ENCODE data around the gene PSKH1.
"Not testable (repeated sequence)": the region's sequence is repeated elsewhere in the genome, so short reads cannot be mapped to it uniquely, and the experiment has no call there.

The PSKH1 gene

DNA sequence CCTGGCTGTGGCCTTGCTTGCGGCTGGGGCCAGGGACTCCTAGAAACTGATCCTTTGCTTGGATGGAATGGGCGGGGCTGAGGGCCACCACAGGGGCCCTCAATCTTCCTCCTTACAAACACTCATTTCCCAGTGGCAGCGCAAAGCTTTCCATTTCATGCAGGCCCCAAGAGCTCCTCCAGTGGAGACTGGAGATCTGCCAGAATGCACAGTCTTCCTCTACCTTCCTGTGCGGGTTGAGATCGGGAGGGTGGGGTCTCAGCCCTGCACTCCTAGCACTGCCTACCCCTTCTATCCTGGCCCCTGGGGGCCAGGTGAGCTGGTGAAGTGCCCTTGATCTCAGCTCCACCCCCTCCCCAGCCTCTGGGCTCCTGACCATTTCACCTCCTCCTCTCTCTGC is 6.7 kb upstream of the PSKH1 start:
- DNase-seq (ENCODE audit: low spot score), result no peak

DNA sequence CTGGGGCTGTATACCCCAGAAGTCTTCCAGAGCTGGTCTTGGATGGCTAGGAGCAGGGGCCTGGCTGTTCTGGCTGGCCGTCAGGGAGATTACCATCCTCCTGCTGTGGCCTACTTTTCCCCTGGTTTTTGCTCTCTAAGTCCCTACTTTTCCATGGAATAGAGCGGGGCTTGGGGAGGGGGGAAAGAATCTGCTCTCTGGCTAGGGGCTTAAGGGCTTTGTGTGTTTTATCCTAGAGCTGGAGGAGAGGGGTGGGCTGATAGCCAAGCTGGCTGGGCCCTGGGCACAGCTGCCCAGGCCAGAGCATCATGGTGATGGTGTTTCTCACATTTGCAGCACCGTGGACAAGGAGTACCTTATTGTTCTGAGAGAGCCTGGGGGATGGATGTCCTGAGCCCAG is 4.7 kb upstream of the PSKH1 start:
- no peak for DNase-seq (ENCODE audit: low spot score)

DNA sequence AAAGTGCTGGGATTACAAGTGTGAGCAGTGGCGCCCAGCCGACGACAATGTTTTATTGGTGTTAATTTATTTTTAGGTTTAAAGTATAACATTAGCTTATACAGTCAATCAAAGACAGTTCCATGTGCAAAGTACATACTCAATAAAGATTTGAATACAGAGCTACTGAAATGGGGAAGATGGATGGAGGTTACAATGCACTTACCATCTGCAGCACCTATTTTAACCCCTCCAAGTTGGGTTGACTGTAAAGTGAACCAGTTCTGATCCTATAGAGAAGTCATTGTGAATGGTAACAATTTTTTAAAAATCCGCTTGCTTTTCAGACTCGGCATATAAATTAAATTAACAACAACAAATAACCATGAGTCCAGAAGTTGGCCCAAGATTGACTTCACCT is 679 bp upstream of the PSKH1 start:
- no peak for DNase-seq (ENCODE audit: low spot score)

DNA sequence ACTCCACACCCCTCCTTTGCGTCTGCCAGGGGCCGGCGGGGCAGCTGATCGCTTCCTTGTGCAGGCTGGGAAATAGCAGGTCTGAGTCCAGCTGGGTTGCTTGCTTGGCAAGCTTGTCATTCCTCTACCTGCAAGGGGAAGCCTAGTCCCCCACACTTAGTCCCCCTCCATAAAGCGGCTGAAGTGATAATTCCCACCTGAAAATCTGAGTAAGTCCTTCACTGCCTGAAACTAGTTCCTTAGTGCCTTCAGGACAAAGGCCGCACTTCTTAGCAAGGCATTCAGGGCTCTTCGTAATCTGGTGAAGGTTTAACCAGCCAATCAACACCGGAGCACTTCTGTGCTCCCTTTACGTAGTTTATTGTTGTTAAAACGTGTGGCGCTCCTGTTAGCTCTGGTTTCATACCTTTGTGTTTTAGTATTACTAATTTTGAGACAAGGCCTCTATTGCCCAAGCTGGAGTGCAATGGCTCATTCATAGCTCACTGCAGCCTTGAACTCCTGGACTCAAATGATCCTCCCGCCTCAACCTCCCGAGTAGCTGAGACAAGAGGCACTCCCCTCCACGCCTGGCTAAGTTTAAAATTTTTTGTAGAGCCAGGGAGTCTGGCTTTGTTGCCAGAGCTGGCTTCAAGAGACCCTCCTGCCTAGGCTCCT is 817 bp downstream of the PSKH1 start:
- no peak for DNase-seq (ENCODE audit: low spot score)

DNA sequence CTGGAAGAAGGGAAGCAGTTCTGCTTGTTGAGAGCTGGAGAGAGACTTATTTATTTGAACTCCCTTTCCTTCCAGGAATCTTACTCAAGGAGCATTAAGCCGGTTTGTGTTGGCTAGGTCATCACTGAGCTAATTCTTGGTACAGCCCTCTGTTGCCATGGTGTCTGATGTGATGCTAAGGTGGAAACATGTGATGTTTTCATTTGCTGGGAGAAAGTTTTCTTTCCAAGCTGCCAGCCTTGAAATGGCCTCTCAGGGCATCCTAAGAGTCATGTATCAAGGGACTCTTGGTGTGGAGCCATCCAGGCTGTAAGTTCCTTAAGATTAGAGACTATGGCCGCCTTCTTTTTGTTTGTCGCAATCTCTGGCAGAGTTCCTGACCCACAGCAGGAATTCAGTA is 4.2 kb downstream of the PSKH1 start:
- DNase-seq (ENCODE audit: low spot score), result no peak

DNA sequence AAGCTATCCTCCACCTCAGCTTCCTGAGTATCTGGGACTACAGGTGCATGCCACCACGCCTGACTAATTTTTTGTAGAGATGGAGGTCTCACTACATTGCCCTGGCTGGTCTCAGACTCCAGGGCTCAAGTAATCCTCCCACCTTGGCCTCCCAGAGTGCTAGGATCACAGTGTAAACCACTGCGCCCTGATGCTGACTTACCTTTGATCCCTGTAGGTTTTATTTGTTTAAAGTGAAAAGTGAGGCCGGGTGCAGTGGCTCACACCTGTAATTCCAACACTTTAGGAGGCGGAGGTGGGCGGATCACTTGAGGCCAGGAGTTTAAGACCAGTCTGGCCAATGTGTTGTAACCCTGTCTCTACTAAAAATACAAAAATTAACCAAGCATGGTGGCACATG is 8.7 kb downstream of the PSKH1 start:
- no peak for DNase-seq (ENCODE audit: low spot score)

DNA sequence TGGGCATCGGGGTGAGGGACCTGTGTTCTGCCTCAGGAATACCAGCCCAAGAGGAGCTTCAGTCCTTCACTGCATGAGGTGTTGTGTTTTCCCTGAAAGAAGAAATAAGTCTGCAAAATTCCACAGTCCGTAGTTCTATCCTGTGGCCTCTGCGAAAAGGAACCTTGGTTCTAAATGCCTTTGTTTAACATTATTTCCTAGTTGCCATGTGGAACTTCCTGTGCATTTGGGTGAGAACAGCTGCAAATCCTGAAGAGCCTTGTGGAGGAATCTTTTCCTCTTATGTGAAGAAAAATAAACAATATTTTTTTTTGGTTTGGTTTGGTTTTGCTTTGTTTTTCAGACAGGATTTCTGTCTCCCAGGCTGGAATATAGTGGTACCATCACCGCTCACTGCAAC is 9.8 kb downstream of the PSKH1 start:
- no peak for DNase-seq (ENCODE audit: low spot score)

DNA sequence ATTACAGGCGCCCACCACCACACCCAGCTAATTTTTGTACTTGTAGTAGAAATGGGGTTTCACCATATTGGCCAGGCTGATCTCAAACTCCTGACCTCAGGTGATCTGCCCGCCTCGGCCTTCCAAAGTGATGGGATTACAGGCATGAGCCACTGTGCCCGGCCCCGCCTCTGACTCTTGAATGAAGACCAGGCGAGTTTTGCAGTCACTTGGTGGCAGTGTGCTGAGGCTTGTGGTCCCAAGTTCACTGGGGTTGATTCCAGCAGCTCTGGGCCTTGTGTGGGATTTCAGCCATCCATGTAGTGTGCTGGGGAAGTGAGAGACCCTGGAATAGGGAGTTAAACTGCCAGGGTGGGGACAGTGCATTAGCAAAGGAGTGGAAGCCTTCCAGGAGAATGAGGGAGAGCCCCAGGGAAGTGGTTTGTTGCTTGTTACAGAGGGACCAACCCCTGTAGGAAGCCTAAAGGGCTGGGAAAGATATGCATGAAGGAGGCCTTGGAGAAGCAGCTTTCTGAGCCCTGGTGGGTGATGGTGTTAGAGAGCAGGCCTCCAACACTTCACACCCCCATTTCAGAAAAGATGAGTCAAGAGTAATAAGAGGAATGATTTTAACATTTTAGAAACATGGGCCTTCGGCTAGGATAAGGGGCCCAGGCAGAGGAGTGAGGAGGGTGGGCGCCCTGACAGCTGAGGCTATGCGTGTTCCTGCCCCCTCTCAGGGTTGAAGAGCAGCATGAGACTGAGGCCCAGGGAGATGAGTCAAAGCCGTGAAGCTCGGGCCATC is 14.5 kb downstream of the PSKH1 start:
- DNase-seq (ENCODE audit: low spot score), result no peak

DNA sequence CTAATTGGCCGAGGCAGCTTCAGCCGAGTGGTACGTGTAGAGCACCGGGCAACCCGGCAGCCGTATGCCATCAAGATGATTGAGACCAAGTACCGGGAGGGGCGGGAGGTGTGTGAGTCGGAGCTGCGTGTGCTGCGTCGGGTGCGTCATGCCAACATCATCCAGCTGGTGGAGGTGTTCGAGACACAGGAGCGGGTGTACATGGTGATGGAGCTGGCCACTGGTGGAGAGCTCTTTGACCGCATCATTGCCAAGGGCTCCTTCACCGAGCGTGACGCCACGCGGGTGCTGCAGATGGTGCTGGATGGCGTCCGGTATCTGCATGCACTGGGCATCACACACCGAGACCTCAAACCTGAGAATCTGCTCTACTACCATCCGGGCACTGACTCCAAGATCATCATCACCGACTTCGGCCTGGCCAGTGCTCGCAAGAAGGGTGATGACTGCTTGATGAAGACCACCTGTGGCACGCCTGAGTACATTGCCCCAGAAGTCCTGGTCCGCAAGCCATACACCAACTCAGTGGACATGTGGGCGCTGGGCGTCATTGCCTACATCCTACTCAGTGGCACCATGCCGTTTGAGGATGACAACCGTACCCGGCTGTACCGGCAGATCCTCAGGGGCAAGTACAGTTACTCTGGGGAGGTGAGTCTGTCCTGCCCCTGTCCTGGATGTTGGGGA is 16.1 kb downstream of the PSKH1 start:
- no peak for DNase-seq (ENCODE audit: low spot score)

DNA sequence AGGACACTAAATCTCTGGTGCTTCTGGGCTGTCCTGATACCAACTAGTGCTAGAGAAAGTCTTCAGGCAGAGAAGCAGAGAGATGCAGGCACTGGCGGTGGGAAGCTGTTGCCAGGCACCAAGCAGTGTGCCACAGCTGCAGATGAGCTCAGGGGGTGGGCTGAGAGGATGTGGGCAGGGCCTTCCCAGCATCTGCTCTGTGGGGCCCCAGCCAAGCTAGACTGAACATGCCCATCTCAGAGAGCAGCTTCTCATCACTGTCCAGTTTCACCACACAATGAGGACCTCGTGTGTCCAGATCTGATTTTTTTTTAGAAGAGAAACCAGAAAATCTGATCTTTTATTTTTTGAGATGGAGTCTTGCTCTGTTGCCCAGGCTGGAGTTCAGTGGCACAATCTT is 17.1 kb downstream of the PSKH1 start:
- no peak for DNase-seq (ENCODE audit: low spot score)

DNA sequence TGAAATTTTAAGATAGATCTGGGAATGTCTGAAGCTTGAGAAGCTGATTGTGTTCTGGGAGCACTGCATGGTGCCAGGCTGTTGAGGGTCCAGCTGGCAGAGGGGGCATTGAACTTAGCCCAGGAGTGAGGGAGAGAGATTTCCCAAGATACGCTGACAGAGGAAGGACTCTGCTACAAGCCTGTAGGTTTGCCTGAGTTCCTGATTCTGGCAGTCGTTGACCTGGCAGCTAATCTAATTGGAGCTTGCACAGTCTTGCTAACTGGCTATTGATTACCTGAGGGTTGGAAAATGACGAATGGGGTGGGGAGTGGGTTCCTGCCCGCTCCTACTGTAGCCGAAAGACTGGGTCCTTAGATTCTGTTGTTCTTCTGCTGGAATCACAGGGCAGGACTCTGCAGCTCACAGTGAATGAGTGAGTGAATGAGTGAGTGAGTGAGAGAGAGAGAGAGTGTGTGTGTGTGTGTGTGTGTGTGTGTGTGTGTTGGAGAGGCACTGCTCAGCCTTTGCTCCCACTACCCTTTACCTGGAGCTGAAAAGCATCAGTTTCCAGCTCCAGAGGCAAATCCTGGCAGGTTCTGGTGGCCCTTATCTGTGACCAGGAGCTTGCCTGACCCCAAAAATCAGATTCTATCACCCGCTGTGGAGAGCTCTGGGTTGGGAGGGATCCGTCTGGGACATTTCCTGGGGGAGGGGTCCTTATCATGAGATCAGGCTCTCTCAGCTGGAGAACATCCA is 21.9 kb downstream of the PSKH1 start:
- DNase-seq (ENCODE audit: low spot score), result no peak

DNA sequence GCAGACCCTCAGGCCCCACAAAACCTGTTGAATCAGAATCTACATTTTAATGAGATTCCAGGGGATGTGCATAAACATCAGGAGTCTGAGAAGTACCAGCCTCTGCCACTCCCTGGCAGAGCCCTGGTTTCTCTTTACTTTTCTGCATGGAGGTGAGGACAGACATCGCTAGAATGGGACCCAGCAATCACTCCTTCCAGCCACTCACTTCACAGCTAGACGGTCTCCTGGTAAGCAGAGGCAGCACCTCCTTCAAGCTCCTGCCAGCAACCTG is 22.4 kb downstream of the PSKH1 start:
- not testable (repeated sequence) for DNase-seq (ENCODE audit: low spot score)

DNA sequence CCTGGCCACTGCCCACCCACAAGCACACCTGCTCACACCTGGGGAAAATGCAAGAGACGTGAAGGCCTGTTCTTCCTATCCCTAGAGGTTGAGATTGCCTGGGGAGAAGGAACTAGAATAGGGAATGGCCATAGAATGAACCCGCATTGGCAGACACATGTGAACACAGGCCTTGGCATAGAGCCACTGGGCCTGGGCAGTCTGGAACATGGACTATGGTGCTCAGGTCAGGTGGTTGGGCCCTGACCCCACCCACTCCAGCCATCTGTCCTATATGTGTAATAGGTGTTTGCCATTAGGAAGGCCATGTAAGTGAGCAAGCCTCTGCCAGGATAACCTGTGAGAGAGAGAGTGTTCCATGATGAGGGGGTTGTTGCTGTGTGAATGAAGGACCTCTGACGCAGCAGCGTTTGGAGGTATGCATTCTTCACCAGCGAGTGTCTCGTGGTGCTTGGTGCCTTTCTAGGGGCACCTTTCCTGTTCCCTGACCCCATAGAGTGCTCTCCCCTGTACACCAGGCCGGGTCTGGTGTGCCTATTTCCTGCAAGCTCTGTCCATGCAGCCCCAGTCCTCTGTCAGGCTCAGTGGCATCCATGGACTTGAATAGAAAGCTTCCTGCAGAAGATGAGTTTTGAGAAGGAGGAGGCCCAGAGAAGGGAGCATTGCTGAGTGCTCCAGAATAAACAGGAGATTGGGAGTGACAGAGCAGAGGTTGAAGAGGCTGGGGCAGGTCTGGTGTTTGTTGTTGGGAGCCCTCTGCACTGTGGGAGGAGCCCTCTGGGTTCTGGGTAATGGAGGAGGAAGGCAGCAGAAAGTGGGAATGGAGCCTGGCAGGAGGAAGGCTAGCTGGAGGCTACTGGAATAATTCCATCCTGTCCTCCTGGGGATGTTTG is 23.0 kb downstream of the PSKH1 start:
- DNase-seq (ENCODE audit: low spot score), result no peak

DNA sequence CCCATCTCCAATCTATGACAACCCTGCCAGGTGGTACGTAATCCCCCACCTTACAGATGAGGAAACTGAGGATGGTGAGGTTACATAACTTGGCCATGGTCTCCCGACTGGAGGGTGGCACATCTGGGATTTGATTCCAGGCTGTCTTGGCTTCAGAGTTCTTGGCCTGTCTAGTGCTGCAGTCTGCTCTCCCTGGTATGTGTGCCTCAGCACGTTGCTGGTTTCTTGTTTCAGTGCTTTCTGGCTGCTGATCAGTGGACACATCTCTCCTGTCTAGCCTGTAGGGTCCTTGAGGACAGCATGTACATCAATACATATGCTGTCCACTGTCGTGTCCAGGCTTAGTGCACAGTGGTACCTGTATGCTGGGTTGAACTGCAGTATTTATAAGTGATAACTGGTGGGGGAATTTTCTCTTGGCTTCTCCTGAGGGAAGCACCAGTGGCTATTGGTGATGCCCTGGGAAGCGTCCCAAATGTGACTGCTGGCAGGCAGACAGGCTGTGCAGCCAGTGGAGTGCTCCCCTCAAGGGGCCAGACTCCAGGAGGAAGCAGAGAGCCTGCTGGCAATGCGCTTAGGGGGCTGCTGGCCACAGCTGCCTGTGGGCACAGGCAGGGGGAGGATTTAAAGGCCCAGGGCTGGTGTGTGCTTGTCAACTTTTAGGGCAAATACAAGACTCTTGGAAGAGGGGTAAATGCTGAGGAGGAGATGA is 24.2 kb downstream of the PSKH1 start:
- no peak for DNase-seq (ENCODE audit: low spot score)

DNA sequence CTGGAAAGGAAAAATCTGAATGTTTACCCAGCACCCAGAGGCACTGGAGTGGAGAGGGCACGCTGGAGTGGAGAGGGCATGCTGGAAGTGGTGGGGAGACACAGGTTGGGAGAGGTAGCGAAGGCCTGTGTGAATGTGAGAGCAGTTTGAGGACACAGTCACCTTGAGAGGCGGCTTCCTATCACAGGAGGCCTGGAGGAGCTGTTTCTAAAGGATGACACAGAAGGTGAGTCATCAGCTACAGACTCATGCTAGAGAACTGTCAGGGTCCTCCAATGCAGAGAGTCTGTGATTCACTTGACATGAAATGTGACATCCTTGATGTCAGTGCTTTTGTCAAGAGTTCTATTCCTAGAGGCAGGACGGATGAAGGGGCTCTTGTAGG is 24.8 kb downstream of the PSKH1 start:
- peak; percentile 91 for DNase-seq (ENCODE audit: low spot score)

DNA sequence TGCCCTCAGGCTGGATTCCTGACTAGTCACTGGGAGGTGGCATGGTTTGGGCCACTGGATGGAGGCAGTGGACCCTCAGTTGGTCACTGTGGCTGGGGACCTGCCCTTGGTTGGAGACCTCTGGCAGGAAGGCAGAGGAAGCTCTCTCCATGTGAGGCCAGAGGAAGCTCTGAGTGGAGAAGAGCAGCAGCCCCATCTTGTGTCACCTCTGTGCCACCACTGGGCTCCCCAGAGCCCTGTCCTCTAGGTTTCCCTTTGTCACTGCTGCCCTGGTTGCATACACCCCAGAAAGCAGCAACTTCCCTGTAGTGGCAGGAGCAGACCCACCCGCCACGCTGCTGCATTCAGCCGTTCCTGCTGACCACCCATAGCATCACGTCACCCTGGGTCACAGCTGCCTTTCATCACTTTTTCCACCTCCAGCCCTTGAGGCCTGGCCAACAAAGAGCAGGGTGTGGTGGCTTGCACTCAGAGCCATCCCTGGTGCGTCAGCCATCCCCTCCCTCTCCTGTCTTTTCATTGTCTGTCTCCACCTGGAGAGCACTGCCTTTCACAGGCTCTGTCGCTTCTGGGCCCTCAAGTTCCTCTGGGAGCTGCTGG is 26.7 kb downstream of the PSKH1 start:
- DNase-seq (ENCODE audit: low spot score), result no peak

DNA sequence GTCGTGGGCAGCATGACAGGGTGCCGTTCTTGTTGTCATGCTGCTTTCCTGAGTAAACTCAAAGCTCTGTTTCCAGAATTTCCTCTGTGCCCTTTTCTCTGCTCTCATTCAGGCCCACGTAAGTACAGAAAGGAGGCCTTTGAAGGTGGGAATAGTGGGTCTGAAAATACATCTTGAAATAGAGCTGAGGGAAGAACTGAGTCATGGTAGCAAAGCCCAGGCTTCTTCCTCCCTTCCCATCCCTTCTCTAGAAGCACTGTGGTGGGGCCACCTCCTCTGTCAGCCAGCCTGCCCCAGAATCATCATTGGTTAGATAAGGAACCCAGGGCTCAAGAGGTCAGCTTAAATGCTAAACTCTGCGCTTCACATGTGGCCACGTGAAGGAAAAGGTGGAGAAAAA is 29.2 kb downstream of the PSKH1 start:
- DNase-seq (ENCODE audit: low spot score), result no peak

DNA sequence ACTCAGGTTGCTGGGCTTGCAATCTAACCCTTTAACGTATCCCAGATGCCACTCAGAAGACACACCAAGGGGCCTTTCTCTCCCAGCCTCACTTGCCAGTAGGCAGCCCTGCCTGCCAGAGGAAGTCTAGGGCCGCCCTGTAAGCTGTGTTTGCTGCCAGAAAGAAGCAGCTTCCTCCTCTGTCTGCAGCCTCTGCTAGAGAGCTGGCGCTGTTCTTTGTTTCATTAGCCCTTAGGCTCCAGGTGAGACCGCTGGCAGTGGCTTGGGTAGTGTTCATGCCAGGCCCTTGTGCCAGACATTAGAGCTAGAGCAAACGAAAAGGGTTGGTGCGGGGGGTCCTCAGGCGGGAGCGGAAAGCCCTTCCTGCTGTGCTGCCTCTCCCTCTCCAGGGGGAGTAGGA is 29.7 kb downstream of the PSKH1 start:
- DNase-seq (ENCODE audit: low spot score), result no peak

DNA sequence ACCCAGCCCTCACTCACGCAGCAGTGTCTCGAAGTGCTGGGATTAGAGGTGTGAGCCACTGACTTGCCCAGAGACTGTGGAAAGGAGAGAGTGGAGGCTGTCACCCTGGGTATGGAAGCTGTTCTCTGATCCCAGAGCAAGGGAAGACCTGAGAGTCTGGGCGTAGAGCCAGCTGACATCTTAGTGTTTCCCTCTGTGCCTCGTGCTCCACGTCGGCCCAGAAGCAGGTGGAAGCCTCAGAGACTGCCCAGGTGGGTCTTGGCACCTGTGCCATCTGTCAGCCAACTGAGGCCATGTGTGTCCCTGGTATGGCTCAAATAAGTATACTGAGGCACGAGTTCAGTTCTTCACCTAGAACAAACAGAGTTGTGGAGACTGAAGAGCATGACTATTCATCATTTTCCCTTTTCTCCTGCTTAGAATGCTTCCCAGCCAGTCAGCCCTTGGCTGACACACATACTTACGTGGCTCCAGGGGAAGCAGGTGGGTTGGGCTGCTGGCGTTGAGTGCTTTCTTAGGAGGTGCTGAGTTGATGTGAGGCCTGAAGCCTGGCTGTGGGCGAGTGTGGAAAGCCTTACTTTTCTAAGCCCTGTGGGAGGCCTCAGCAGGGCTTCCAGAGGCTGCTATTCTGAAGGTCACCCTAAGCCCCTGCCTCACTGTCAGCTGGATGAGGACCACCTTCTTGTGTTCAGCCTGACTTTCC is 30.5 kb downstream of the PSKH1 start:
- no peak for DNase-seq (ENCODE audit: low spot score)
